Mesodermal cell (in vitro differentiated cells): ENCODE data around the gene TREH.
"Not testable (repeated sequence)": the region's sequence is repeated elsewhere in the genome, so short reads cannot be mapped to it uniquely, and the experiment has no call there.

Source experiments
- H3K27ac ChIP-seq: 2 replicates; pipeline ENCODE4 v1.7.0; 2013; ENCODE audit warnings: mild to moderate bottlenecking, low read depth, low read length, moderate library complexity; ENCODE audit not compliant: severe bottlenecking
- H3K36me3 ChIP-seq: 2 replicates; pipeline ENCODE4 v1.7.1; 2013; ENCODE audit warnings: mild to moderate bottlenecking, low read length, moderate library complexity; ENCODE audit not compliant: control insufficient read depth, insufficient read depth
- H3K4me1 ChIP-seq: one replicate; pipeline ENCODE4 v1.7.1; 2013; ENCODE audit warnings: mild to moderate bottlenecking, low read length; ENCODE audit not compliant: insufficient read depth, control insufficient read depth, poor library complexity, severe bottlenecking
- H3K4me3 ChIP-seq: 2 replicates; pipeline ENCODE4 v1.7.0; 2013; ENCODE audit warnings: low read length, control low read depth, mild to moderate bottlenecking; ENCODE audit not compliant: insufficient read depth, poor library complexity, severe bottlenecking; ENCODE audit errors: extremely low read depth
- H3K9me3 ChIP-seq: 2 replicates; pipeline ENCODE4 v1.7.1; 2013; ENCODE audit warnings: mild to moderate bottlenecking, low read length, moderate library complexity; ENCODE audit not compliant: control insufficient read depth
- WGBS, 2 experiments: methylation state at CpG; one replicate each; pipeline ENCODE4 v1.1.5; 2013; ENCODE audit warnings: missing lambda C conversion rate in 2 of 2; ENCODE audit not compliant: insufficient coverage in 2 of 2; 5-methylcytosine and 5-hydroxymethylcytosine counted together

TREH gene

DNA sequence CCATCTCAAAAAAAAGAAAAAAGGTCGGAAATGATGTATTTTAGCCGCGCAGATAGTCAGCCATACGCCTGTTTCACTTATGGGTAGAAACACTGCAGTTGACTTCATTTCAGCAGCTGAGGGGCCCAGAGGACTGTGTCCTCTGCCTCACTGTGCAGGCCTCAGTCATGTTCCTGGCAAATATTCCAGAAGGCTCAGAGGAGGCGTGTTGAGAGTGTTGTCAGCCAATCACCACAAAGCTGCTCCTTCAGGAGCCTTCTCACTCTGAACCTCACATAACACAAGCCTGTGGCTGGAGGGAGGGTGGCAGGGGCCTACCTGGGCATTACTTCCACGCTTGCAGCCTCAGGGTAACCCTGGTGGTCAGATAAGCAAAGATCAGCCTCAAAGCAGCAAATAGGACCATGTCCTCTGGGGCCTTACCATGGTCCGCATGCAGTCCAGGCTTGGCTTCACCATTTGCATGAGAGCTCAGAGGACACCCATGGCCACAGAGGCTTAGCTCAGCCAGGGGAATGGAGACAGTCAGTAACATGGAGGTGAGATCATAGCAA, 17.3 kb upstream of the TREH start:
- Histone ChIP-seq H3K9me3 (peaks cover 4% of the 10 kb centered on the region), H3K4me1 (peaks cover 11% of the 10 kb centered on the region), H3K36me3 (no peaks in the 10 kb centered on the region), H3K27ac (no peak overlapping the region), H3K4me3 (no peak overlapping the region)
- 93 to 95% methylated on average over 6 of the region's 7 CpGs for WGBS, 2 experiments

- 94 to 95% methylated on average over 9 to 10 of the region's 11 CpGs for WGBS, 2 experiments
- Histone ChIP-seq H3K4me3 (no peak overlapping the region), H3K27ac (no peak overlapping the region)
These were observed 15.3 kb upstream of the TREH start for GRCh38 chr11:118694771-118695170.

DNA sequence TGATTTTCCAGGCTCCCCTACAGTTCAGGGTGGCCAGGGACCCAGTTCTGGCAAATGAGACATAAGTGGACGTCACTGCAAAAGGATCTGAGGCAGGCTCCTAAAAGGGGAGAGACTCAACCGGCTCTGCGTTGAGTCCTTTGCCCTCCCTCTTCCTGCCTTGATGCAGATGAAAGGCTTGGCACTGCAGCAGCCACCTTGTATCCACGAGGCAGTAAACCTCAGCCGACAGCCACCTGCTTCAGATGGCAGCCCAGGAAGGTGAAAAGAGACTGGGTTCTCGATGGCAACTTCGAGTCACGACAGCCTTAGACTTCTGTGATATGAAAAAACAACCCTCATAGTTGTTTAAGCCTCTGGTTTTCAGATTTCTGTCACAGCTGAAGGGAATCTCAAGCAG, 14.7 kb upstream of the TREH start:
- Histone ChIP-seq H3K4me3 (no peak overlapping the region), H3K9me3 (no peaks in the 10 kb centered on the region), H3K4me1 (peaks cover 12% of the 10 kb centered on the region), H3K36me3 (no peaks in the 10 kb centered on the region), H3K27ac (no peak overlapping the region)
- WGBS, 2 experiments, result 94 to 97% methylated on average over 6 to 8 of the region's 8 CpGs

More at GRCh38 chr11:118694771-118695170, 15.3 kb upstream of the TREH start:
- Histone ChIP-seq H3K4me1 (peaks cover 12% of the 10 kb centered on the region), H3K36me3 (no peaks in the 10 kb centered on the region), H3K9me3 (no peaks in the 10 kb centered on the region)

GRCh38 chr11:118691926-118692830, 12.7 kb upstream of the TREH start:
- Histone ChIP-seq H3K4me3 (no peak overlapping the region), H3K4me1 (peaks cover 12% of the 10 kb centered on the region), H3K27ac (peak overlapping the region; percentile 57), H3K9me3 (no peaks in the 10 kb centered on the region), H3K36me3 (no peaks in the 10 kb centered on the region)
- 89 to 90% methylated on average over 9 to 13 of the region's 15 CpGs for WGBS, 2 experiments

GRCh38 chr11:118690553-118691304, 11.3 kb upstream of the TREH start:
- H3K36me3 ChIP-seq, result no peaks in the 10 kb centered on the region
- H3K4me1 ChIP-seq, result peaks cover 12% of the 10 kb centered on the region
- H3K4me3 ChIP-seq, result no peak overlapping the region
- H3K9me3 ChIP-seq, result no peaks in the 10 kb centered on the region
- H3K27ac ChIP-seq, result no peak overlapping the region
- WGBS, 2 experiments, result 85 to 89% methylated on average over 10 of the region's 15 CpGs

DNA sequence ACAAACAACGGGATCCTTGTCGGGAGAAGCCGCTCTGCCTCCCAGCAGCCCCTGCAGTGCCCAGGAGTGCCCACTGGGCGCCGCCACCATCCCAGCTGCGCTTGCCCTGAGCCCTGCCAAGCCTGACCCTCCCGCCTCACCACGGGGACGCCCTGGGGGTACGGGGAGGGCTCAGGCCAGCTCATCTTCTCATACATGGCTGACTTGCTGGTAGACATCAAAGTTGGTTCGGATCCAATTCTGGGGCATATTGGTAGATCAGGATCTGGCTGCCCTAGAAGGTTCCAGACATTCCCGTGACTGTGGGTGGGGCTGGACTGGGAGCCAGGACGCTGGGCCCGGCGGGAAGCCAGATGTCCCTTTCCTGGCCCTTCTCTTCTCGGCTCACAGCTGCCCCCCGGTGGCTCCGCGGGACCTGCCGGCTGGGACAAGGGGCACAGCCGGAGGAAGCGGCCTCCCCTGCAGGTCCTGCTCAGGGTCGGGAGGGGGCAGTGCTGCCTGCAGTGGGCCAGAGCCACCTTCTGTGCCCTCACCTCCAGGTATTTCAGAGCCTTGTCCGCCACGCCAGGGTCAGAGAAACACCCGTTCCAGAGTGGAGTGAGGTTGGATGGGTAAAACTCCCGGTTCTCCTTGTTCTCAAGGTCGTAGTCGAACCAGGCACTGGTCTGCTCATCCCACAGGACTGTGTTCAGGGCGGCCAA, 10.6 kb upstream of the TREH start:
- WGBS, 2 experiments, result 9 to 10% methylated on average over 29 to 30 of the region's 30 CpGs
- no peaks in the 10 kb centered on the region for H3K36me3 ChIP-seq
- H3K4me1 ChIP-seq, result peaks cover 12% of the 10 kb centered on the region
- peak overlapping the region; percentile 59 for H3K27ac ChIP-seq
- H3K9me3 ChIP-seq, result no peaks in the 10 kb centered on the region
- peak overlapping the region; percentile 16 for H3K4me3 ChIP-seq

- H3K36me3 ChIP-seq, result no peaks in the 10 kb centered on the region
- no peak overlapping the region for H3K4me3 ChIP-seq
- H3K4me1 ChIP-seq, result peaks cover 12% of the 10 kb centered on the region
- 35 to 78% methylated on average over 2 to 8 of the region's 9 CpGs for WGBS, 2 experiments
- no peaks in the 10 kb centered on the region for H3K9me3 ChIP-seq
- H3K27ac ChIP-seq, result no peak overlapping the region
These were observed 10.0 kb upstream of the TREH start for GRCh38 chr11:118689503-118689851.

DNA sequence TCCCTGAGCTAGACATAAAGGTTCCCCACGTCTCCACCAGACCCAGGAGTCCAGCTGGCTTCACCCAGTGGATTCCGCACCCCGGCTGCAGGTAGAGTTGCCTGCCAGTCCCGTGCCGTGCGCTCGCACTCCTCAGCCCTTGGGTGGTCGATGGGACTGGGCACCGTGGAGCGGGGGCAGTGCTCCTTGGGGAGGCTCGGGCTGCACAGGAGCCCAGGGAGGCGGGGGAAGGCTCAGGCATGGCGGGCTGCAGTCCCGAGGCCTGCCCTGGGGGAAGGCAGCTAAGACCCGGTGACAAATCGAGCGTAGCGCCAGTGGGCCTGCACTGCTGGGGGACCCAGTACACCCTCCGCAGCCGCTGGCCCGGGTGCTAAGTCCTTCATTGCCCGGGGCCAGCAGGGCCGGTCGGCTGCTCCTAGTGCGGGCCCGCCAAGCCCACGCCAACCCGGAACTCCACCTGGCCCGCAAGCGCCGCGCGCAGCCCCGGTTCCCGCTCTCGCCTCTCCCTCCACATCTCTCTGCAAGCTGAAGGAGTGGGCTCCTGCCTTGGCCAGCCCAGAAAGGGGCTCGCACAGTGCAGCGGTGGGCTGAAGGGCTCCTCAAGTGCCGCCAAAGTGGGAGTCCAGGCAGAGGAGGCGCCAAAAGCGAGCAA, 9.5 kb upstream of the TREH start:
- H3K9me3 ChIP-seq, result no peaks in the 10 kb centered on the region
- H3K36me3 ChIP-seq, result no peaks in the 10 kb centered on the region
- 96% methylated on average over 26 to 41 of the region's 41 CpGs for WGBS, 2 experiments

GRCh38 chr11:118688339-118688738, 8.9 kb upstream of the TREH start:
- 93 to 96% methylated on average over 8 of the region's 10 CpGs for WGBS, 2 experiments
- H3K9me3 ChIP-seq, result not testable (repeated sequence)

More for the DNA sequence above, 9.5 kb upstream of the TREH start:
- no peak overlapping the region for H3K27ac ChIP-seq
- H3K4me1 ChIP-seq, result peaks cover 12% of the 10 kb centered on the region
- H3K4me3 ChIP-seq, result no peak overlapping the region

DNA sequence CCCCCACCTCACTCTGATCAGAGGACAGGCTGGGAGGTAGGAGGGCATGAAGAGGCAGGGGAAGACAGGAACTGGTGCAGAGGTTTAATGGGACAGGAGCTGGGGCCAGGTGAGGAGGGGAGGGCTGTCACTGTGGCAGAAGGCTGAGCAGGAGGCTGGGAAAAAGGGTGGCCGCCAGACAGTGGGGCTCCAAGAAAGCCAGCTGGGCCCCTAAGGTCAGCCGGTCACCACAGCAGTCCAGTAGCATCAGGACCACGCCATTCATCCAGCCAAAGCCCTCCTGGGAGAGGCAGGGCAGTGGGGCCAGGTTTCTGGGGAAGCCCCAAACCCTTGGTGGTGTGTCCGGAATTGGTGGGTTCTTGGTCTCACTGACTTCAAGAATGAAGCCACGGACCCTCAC, 8.5 kb upstream of the TREH start:
- H3K4me1 ChIP-seq, result peaks cover 12% of the 10 kb centered on the region
- no peaks in the 10 kb centered on the region for H3K36me3 ChIP-seq
- H3K27ac ChIP-seq, result no peak overlapping the region
- H3K4me3 ChIP-seq, result no peak overlapping the region
- WGBS, 2 experiments, result 96 to 97% methylated on average over 3 to 5 of the region's 5 CpGs
- H3K9me3 ChIP-seq, result no peaks in the 10 kb centered on the region

More at GRCh38 chr11:118688339-118688738, 8.9 kb upstream of the TREH start:
- H3K36me3 ChIP-seq, H3K27ac ChIP-seq, H3K4me3 ChIP-seq: not testable (repeated sequence)
- peaks cover 12% of the 10 kb centered on the region for H3K4me1 ChIP-seq
